Adrenal gland (tissue), 12 donors: ENCODE data around the gene GTF2F1. TPM values are rescaled to one million over a fixed set of nuclear protein-coding genes. Genes with fewer than 3 reads are reported as not detected.

Experiments
- DNase-seq, 7 donors: peaks; one replicate each; pipeline ENCODE4 v3.0.0-alpha.2; 2019 to 2020
- H3K27ac ChIP-seq, 5 donors: fragments of 200-600 bp; sonication (generic) in 4 of 5; 1 replicate in 3 of 5; 2 replicates in 2 of 5; pipeline versions ENCODE4 v1.5.1 to v1.8.0; 2016 to 2020; ENCODE audit warnings: mild to moderate bottlenecking in 1 of 5
- H3K27me3 ChIP-seq: fragments of 200-600 bp; 2 replicates; pipeline ENCODE4 v1.8.0; 2021
- H3K36me3 ChIP-seq, 2 donors: fragments of 200-600 bp; replicated peaks in 1 of 2; 1 replicate in 1 of 2; 2 replicates in 1 of 2; pipeline versions ENCODE4 v1.5.1 to v1.8.0; 2018 to 2022
- H3K4me1 ChIP-seq, 2 donors: fragments of 200-600 bp; replicated peaks in 1 of 2; 1 replicate in 1 of 2; 2 replicates in 1 of 2; pipeline versions ENCODE4 v1.5.1 to v1.8.0; 2018 to 2021
- H3K4me3 ChIP-seq, 4 donors: fragments of 200-600 bp; sonication (generic) in 3 of 4; one replicate each; pipeline ENCODE4 v1.5.1; 2016 to 2018
- H3K9me3 ChIP-seq, 3 donors: fragments of 200-600 bp; sonication (generic) in 1 of 3; replicated peaks in 1 of 3; 1 replicate in 2 of 3; 2 replicates in 1 of 3; pipeline versions ENCODE4 v1.5.1 to v1.8.0; 2016 to 2021
- CTCF ChIP-seq, 6 experiments: fragments of 450-650 bp in 4 of 6; fragments of 200-600 bp in 2 of 6; sonication (generic) in 1 of 6; IDR thresholded peaks; 1 replicate in 5 of 6; 2 replicates in 1 of 6; pipeline versions ENCODE4 v1.5.1 to v1.8.0; 2016 to 2021; ENCODE audit warnings: antibody characterized with exemption in 6 of 6, mild to moderate bottlenecking in 2 of 6, moderate library complexity in 1 of 6
- POLR2A ChIP-seq, 2 donors: fragments of 450-650 bp; IDR thresholded peaks; one replicate each; pipeline ENCODE4 v1.6.1; 2017; ENCODE audit warnings: antibody characterized with exemption in 2 of 2, mild to moderate bottlenecking in 2 of 2, moderate library complexity in 1 of 2
- whole genome bisulfite sequencing, 4 donors: extraction: QIAGEN DNeasy Blood & Tissue Kit in 2 of 4; methylation state at CpG; one replicate each; pipeline versions ENCODE4 v1.1.5 to v1.1.7; 2013 to 2017; 5-methylcytosine and 5-hydroxymethylcytosine counted together
- intact Hi-C, 2 donors: fragments of 100-400 bp; cut with DNase I; formaldehyde crosslinking; loops; one replicate each; pipeline versions ENCODE4 v1.14.1 to v1.15.0; 2022 to 2023
- microRNA-seq, 3 donors: library from miRNA; unstranded; fragments of <30 nt; microRNA quantifications; one replicate each; pipeline ENCODE4, GENCODE V29; 2017 to 2020
- polyA plus RNA-seq, 3 donors: library from polyadenylated mRNA; stranded (reverse); fragments of 200-250 nt in 2 of 3; fragments of 350-450 nt in 1 of 3; fragmentation: Illumina TruSeq in 1 of 3; extraction: RNeasy Lipid Tissue Mini Kit (QIAGEN cat#74804) in 1 of 3; gene quantifications; one replicate each; pipeline ENCODE4 v1.2.3, GENCODE V29; 2013 to 2014
- small RNA-seq, 2 donors: library from RNA; depleted of rRNA; stranded (forward); fragments of <200 nt; gene quantifications; one replicate each; pipeline ENCODE3, GENCODE V24; 2016
- total RNA-seq, 9 donors: library from RNA; depleted of rRNA in 4 of 9; stranded (reverse); fragments of >200 nt in 4 of 9; fragments of 120-200 nt in 1 of 9; fragmentation: NEBNext Ultra II Directional in 1 of 9; extraction: Animal tissue kit (Norgen Biotek cat#: 25700) in 1 of 9; gene quantifications; one replicate each; pipeline versions ENCODE4 v1.1.0 to v1.2.4, GENCODE V29; 2013 to 2023
- donor health status: healthy with polysubstance abuse.
- donor health status: Bipolar disorder and iron deficiency.
- donor health status: DM: yes; HTN: yes; CAD: no.
- donor health status: DM: no; HTN: no; CAD: no.
- donor health status: DM: no; HTN: no; CAD: no.
- donor health status: DM: yes; HTN: yes; CAD: no.

Gene GTF2F1
- total and polyA plus RNA-seq, 12 donors = 29.0 to 79.1 (median 53.8) TPM

- intact Hi-C loops = no loop called here
- TF ChIP-seq POLR2A (IDR thresholded peaks at IDR 0.05) (no peak), CTCF (IDR thresholded peaks at IDR 0.05) (no peak)
- no peaks in the 10 kb centered on the region for H3K9me3 ChIP-seq
Measured at GRCh38 chr19:6333439-6333838, 59.5 kb downstream of the GTF2F1 start, which contains the start of gene ACER1. TSS of gene ACER1 (minus strand) at chr19:6333612. CDS start at chr19:6333551, 61 bp downstream.

More at GRCh38 chr19:6333439-6333838, 59.5 kb downstream of the GTF2F1 start, which contains the start of gene ACER1:
- H3K4me3 ChIP-seq = no peak within 1 kb of the TSS
- DNase-seq = no peak
- H3K4me1 ChIP-seq = no peaks in the 10 kb centered on the region
- H3K27me3 ChIP-seq = no peaks in the 10 kb centered on the region
- H3K27ac ChIP-seq = no peak within 1 kb of the TSS
- H3K36me3 ChIP-seq = no peaks in the 10 kb centered on the region
- WGBS, 4 donors = 78 to 85% (median 82%) methylated on average over 15 to 17 of the region's 17 CpGs

Small RNA genes lying within 50 kb of the gene (microRNA-seq; reads per million reads assigned to microRNA genes)
- 2.2 to 318 (median 56.5) reads per million in 3 donors for gene MIR3940
- gene MIR6790 = 0 to 0.28 (median 0) reads per million in 3 donors
- 1.3 to 3.4 (median 1.9) reads per million in 3 donors for gene MIR6885

Small RNA genes lying within 50 kb of the gene (small RNA-seq; reads per million reads assigned to genes)
- gene MIR6790 (0 reads per million in 2 donors), gene MIR6885 (0 to 0.08 reads per million in 2 donors)

Other genes starting within 250 kb of the GTF2F1 start
- gene MLLT1, start 113.2 kb downstream of the GTF2F1 start, total RNA-seq = 10 to 100 TPM in 8 of 9 donors, 1 to 10 TPM in 1; 9.3 to 66.3 (median 22.8) TPM
- 10 to 100 TPM; 10.4 to 41.1 (median 33.6) TPM for gene MLLT1, start 113.2 kb downstream of the GTF2F1 start, polyA plus RNA-seq
- gene ACER1, start 59.6 kb downstream of the GTF2F1 start, total RNA-seq = under 1 TPM in 1 of 9 donors, not detected in 8; 0.11 TPM
- gene ACER1, start 59.6 kb downstream of the GTF2F1 start, polyA plus RNA-seq = under 1 TPM in 1 of 3 donors, not detected in 2; 0.16 TPM
- 100 to 1,000 TPM in 5 of 9 donors, 10 to 100 TPM in 4; 81.6 to 151 (median 101) TPM for gene CLPP, start 31.6 kb downstream of the GTF2F1 start, total RNA-seq
- gene CLPP, start 31.6 kb downstream of the GTF2F1 start, polyA plus RNA-seq = 10 to 100 TPM; 35.7 to 69.8 (median 57.2) TPM
- 100 to 1,000 TPM in 3 of 9 donors, 10 to 100 TPM in 6; 63.8 to 137 (median 86.8) TPM for gene ALKBH7, start 20.4 kb downstream of the GTF2F1 start, total RNA-seq
- 10 to 100 TPM in 2 of 3 donors, 1 to 10 TPM in 1; 3.2 to 59.2 (median 52.9) TPM for gene ALKBH7, start 20.4 kb downstream of the GTF2F1 start, polyA plus RNA-seq
- 1 to 10 TPM in 7 of 9 donors, under 1 TPM in 2; 0.48 to 3.6 (median 1.3) TPM for gene PSPN, start 17.2 kb downstream of the GTF2F1 start, total RNA-seq
- gene PSPN, start 17.2 kb downstream of the GTF2F1 start, polyA plus RNA-seq = 1 to 10 TPM in 1 of 3 donors, under 1 TPM in 2; 0.67 to 2.3 (median 0.86) TPM
- 100 to 1,000 TPM in 6 of 9 donors, 10 to 100 TPM in 3; 44.6 to 261 (median 143) TPM for gene KHSRP, start 31.6 kb upstream of the GTF2F1 start, total RNA-seq
- gene KHSRP, start 31.6 kb upstream of the GTF2F1 start, polyA plus RNA-seq = 100 to 1,000 TPM in 1 of 3 donors, 10 to 100 TPM in 2; 59.1 to 175 (median 67.7) TPM
- gene SLC25A41, start 40.6 kb upstream of the GTF2F1 start, total RNA-seq = under 1 TPM in 4 of 9 donors, not detected in 5; 0.18 to 0.46 (median 0.29) TPM
- 1 to 10 TPM in 1 of 3 donors, under 1 TPM in 1, not detected in 1; 0.54 to 1.4 TPM for gene SLC25A41, start 40.6 kb upstream of the GTF2F1 start, polyA plus RNA-seq
- 100 to 1,000 TPM in 3 of 9 donors, 10 to 100 TPM in 6; 41.2 to 189 (median 74.3) TPM for gene SLC25A23, start 66.6 kb upstream of the GTF2F1 start, total RNA-seq
- gene SLC25A23, start 66.6 kb upstream of the GTF2F1 start, polyA plus RNA-seq = 10 to 100 TPM; 43.2 to 54.7 (median 49.3) TPM
- gene CRB3, start 71.1 kb upstream of the GTF2F1 start, total RNA-seq = under 1 TPM in 5 of 9 donors, not detected in 4; 0.28 to 0.95 (median 0.72) TPM
- gene CRB3, start 71.1 kb upstream of the GTF2F1 start, polyA plus RNA-seq = 1 to 10 TPM in 1 of 3 donors, under 1 TPM in 1, not detected in 1; 0.51 to 1.4 TPM
- gene DENND1C, start 88.6 kb upstream of the GTF2F1 start, total RNA-seq = 1 to 10 TPM in 7 of 9 donors, under 1 TPM in 2; 0.66 to 7.6 (median 4.4) TPM
- gene DENND1C, start 88.6 kb upstream of the GTF2F1 start, polyA plus RNA-seq = 10 to 100 TPM in 1 of 3 donors, 1 to 10 TPM in 2; 1.4 to 12.1 (median 6.6) TPM
- gene TUBB4A, start 109.1 kb upstream of the GTF2F1 start, total RNA-seq = 100 to 1,000 TPM in 6 of 9 donors, 10 to 100 TPM in 3; 60.1 to 752 (median 166) TPM
- gene TUBB4A, start 109.1 kb upstream of the GTF2F1 start, polyA plus RNA-seq = 100 to 1,000 TPM in 1 of 3 donors, 10 to 100 TPM in 2; 50.4 to 560 (median 63.1) TPM
- gene TNFSF9, start 137.9 kb upstream of the GTF2F1 start, total RNA-seq = 1 to 10 TPM in 4 of 9 donors, under 1 TPM in 4, not detected in 1; 0.50 to 1.6 (median 0.89) TPM
- gene TNFSF9, start 137.9 kb upstream of the GTF2F1 start, polyA plus RNA-seq = under 1 TPM; 0.16 to 0.40 (median 0.32) TPM
- under 1 TPM in 1 of 9 donors, not detected in 8; 0.27 TPM for gene CD70, start 198.0 kb upstream of the GTF2F1 start, total RNA-seq
- under 1 TPM in 1 of 3 donors, not detected in 2; 0.34 TPM for gene CD70, start 198.0 kb upstream of the GTF2F1 start, polyA plus RNA-seq